HepG2 (cell line): Measurements from ENCODE around the gene CACNA1H. TPM values are rescaled to one million over a fixed set of nuclear protein-coding genes. Genes with fewer than 3 reads are reported as not detected.

Experiments used
- AHR ChIP-seq: IDR thresholded peaks from 2 replicates; pipeline ENCODE4 v1.6.1; 2018; ENCODE audit warnings: missing genetic modification reagents, missing compliant biosample characterization
- ATF5 ChIP-seq: sonication (generic); formaldehyde crosslinking; IDR thresholded peaks from 2 replicates; pipeline ENCODE4 v1.4.0; 2020; ENCODE audit warnings: mild to moderate bottlenecking, low read depth, missing genetic modification reagents
- CBX1 ChIP-seq: IDR thresholded peaks from one replicate; pipeline ENCODE4 v1.6.1; 2016; ENCODE audit warnings: antibody characterized with exemption, low read depth
- EZH2 ChIP-seq: conservative IDR thresholded peaks from 2 replicates; pipeline ENCODE4 v1.6.1; 2012; ENCODE audit warnings: mild to moderate bottlenecking, low read depth, low read length, moderate library complexity
- FOXC1 ChIP-seq: sonication (generic); formaldehyde crosslinking; IDR thresholded peaks from 2 replicates; pipeline ENCODE4 v1.8.0; 2022; ENCODE audit warnings: mild to moderate bottlenecking, missing genetic modification reagents, borderline replicate concordance
- FOXP4 ChIP-seq: sonication (generic); formaldehyde crosslinking; IDR thresholded peaks from 2 replicates; pipeline ENCODE4 v1.4.0; 2020; ENCODE audit warnings: missing genetic modification reagents
- HIVEP1 ChIP-seq: sonication (generic); formaldehyde crosslinking; IDR thresholded peaks from 2 replicates; pipeline ENCODE4 v1.4.0; 2020; ENCODE audit warnings: mild to moderate bottlenecking, missing genetic modification reagents
- HMGXB3 ChIP-seq: sonication (generic); formaldehyde crosslinking; IDR thresholded peaks from 2 replicates; pipeline ENCODE4 v1.4.0; 2020; ENCODE audit warnings: missing genetic modification reagents, borderline replicate concordance
- ISX ChIP-seq: sonication (generic); formaldehyde crosslinking; conservative IDR thresholded peaks from 2 replicates; pipeline ENCODE4 v1.5.0; 2020; ENCODE audit warnings: missing genetic modification reagents
- MBNL3 ChIP-seq: fragments of 250-450 bp; sonication (Bioruptor Pico); conservative IDR thresholded peaks from 2 replicates; pipeline ENCODE4 v1.8.0; 2022; ENCODE audit warnings: mild to moderate bottlenecking, inconsistent platforms
- PHF20 ChIP-seq: sonication (generic); formaldehyde crosslinking; IDR thresholded peaks from 2 replicates; pipeline ENCODE4 v1.5.0; 2020; ENCODE audit warnings: mild to moderate bottlenecking, missing genetic modification reagents
- TEAD2 ChIP-seq: sonication (generic); formaldehyde crosslinking; IDR thresholded peaks from 2 replicates; pipeline ENCODE4 v1.9.0; 2021; ENCODE audit warnings: missing genetic modification reagents
- XRCC5 ChIP-seq: fragments of 200-400 bp; formaldehyde crosslinking; optimal IDR thresholded peaks from 2 replicates; pipeline ENCODE3; 2017; ENCODE audit warnings: mild to moderate bottlenecking, low read length
- ZBTB38 ChIP-seq: sonication (generic); formaldehyde crosslinking; IDR thresholded peaks from 2 replicates; pipeline ENCODE4 v1.5.1; 2020; ENCODE audit warnings: mild to moderate bottlenecking, missing genetic modification reagents
- ZFAT ChIP-seq: sonication (generic); formaldehyde crosslinking; conservative IDR thresholded peaks from 2 replicates; pipeline ENCODE4 v1.8.1; 2023; ENCODE audit warnings: missing genetic modification reagents, inconsistent platforms
- ZNF124 ChIP-seq: sonication (generic); formaldehyde crosslinking; IDR thresholded peaks from 2 replicates; pipeline ENCODE4 v1.4.0; 2020; ENCODE audit warnings: missing genetic modification reagents
- ZNF235 ChIP-seq: sonication (generic); formaldehyde crosslinking; IDR thresholded peaks from 2 replicates; pipeline ENCODE4 v1.8.1; 2023; ENCODE audit warnings: mild to moderate bottlenecking, missing genetic modification reagents, borderline replicate concordance
- ZNF556 ChIP-seq: sonication (generic); formaldehyde crosslinking; IDR thresholded peaks from 2 replicates; pipeline ENCODE4 v1.4.0; 2020; ENCODE audit warnings: mild to moderate bottlenecking, missing genetic modification reagents, borderline replicate concordance
- ZNF772 ChIP-seq: sonication (generic); formaldehyde crosslinking; IDR thresholded peaks from 2 replicates; pipeline ENCODE4 v1.5.0; 2020; ENCODE audit warnings: mild to moderate bottlenecking, missing genetic modification reagents
- ZNF782 ChIP-seq: sonication (generic); formaldehyde crosslinking; IDR thresholded peaks from 2 replicates; pipeline ENCODE4 v1.4.0; 2020; ENCODE audit warnings: missing genetic modification reagents, mild to moderate bottlenecking, borderline replicate concordance
- ZSCAN21 ChIP-seq: sonication (generic); formaldehyde crosslinking; IDR thresholded peaks from 2 replicates; pipeline ENCODE4 v1.8.0; 2022; ENCODE audit warnings: mild to moderate bottlenecking, missing genetic modification reagents, moderate library complexity, borderline replicate concordance
- polyA plus RNA-seq, 8 experiments: library from polyadenylated mRNA; depleted of rRNA in 3 of 8; stranded (reverse) in 7 of 8; unstranded in 1 of 8; fragments of >200 nt; fragmentation: Illumina TruSeq in 4 of 8; extraction: Trizol in 4 of 8; gene quantifications; 2 replicates each; pipeline versions ENCODE4 v1.2.1 to v1.2.3, GENCODE V29; 2011 to 2016; ENCODE audit warnings: low read depth in 4 of 8, missing spikeins in 1 of 8, mixed read lengths in 1 of 8; ENCODE audit not compliant: insufficient read depth in 1 of 8
- total RNA-seq, 5 experiments: library from RNA; depleted of rRNA; stranded (reverse); fragments of >200 nt; fragmentation: Illumina TruSeq; extraction: Trizol; gene quantifications; 2 replicates each; pipeline ENCODE4 v1.2.3, GENCODE V29; 2016; ENCODE audit warnings: low read depth in 1 of 5

Gene CACNA1H
- total and polyA plus RNA-seq, 2 of the 13 experiments (the other 11 are each of a cell fraction or from before 2014, with no cell fraction given): 0.40 to 1.8 TPM

GRCh38 chr16:1188432-1189189 is 35.7 kb downstream of the CACNA1H start (continued):
- TF ChIP-seq FOXP4 (CRISPR knock-in tag) (no peak), TEAD2 (CRISPR knock-in tag) (peak; percentile 78; the same call in 1 of the 2 replicates), ZNF124 (peak; percentile 79; the same call in 1 of the 2 replicates), ZNF235 (CRISPR knock-in tag) (peak; percentile 85; the same call in 1 of the 2 replicates), ZSCAN21 (peak; percentile 83), ZFAT (CRISPR knock-in tag) (peak; percentile 76; the same call in 1 of the 2 replicates), MBNL3 (CRISPR knock-in tag) (no peak), ISX (peak; percentile 96), ZNF782 (peak; percentile 62; the same call in 1 of the 2 replicates), HMGXB3 (peak; percentile 62), CBX1 (no peak), ATF5 (CRISPR knock-in tag) (peak; percentile 81; the same call in 1 of the 2 replicates), HIVEP1 (CRISPR knock-in tag) (0 out of 2 replicates have a peak, but pooled peaks have one; percentile 27), EZH2 (no peak), ZNF556 (CRISPR knock-in tag) (peak; percentile 58; the same call in 1 of the 2 replicates), XRCC5 (peak; percentile 37), ZBTB38 (CRISPR knock-in tag) (peak; percentile 31; the same call in 1 of the 2 replicates), FOXC1 (CRISPR knock-in tag) (peak; percentile 73; the same call in 1 of the 2 replicates), AHR (peak; percentile 87; the same call in 1 of the 2 replicates), PHF20 (CRISPR knock-in tag) (no peak), ZNF772 (CRISPR knock-in tag) (peak; percentile 85; the same call in 1 of the 2 replicates)
